ENCODE results near the gene LY6G5B.

LY6G5B gene

GRCh38 chr6:31626952-31627351 is 42.8 kb upstream of the LY6G5B start:
- TF ChIP-seq CTCF (conservative IDR thresholded peaks at IDR 0.05; ENCODE audit: low read length) = no peak
- no peak for DNase-seq (ENCODE audit: low read depth)
- H3K4me3 ChIP-seq (ENCODE audit: low read length) = no peak overlapping the region

- DNase-seq (ENCODE audit: low read depth) = no peak
- TF ChIP-seq CTCF (conservative IDR thresholded peaks at IDR 0.05; ENCODE audit: low read length) = no peak
These were observed 42.0 kb upstream of the LY6G5B start for GRCh38 chr6:31627690-31628287.

GRCh38 chr6:31629014-31629413 is 40.8 kb upstream of the LY6G5B start:
- DNase-seq (ENCODE audit: low read depth) = no peak
- no peak overlapping the region for H3K4me3 ChIP-seq (ENCODE audit: low read length)
- TF ChIP-seq CTCF (conservative IDR thresholded peaks at IDR 0.05; ENCODE audit: low read length) = no peak

More at GRCh38 chr6:31627690-31628287, 42.0 kb upstream of the LY6G5B start:
- H3K4me3 ChIP-seq (ENCODE audit: low read length) = no peak overlapping the region

- TF ChIP-seq CTCF (conservative IDR thresholded peaks at IDR 0.05; ENCODE audit: low read length) = no peak
- DNase-seq (ENCODE audit: low read depth) = no peak
- no peak overlapping the region for H3K4me3 ChIP-seq (ENCODE audit: low read length)
These were observed 39.4 kb upstream of the LY6G5B start for GRCh38 chr6:31630177-31630934.

- DNase-seq (ENCODE audit: low read depth) = no peak
- H3K4me3 ChIP-seq (ENCODE audit: low read length) = no peak overlapping the region
- no peak for TF ChIP-seq CTCF (conservative IDR thresholded peaks at IDR 0.05; ENCODE audit: low read length)
These were observed 38.6 kb upstream of the LY6G5B start for GRCh38 chr6:31631209-31631608.

- TF ChIP-seq CTCF (conservative IDR thresholded peaks at IDR 0.05; ENCODE audit: low read length) = no peak
- DNase-seq (ENCODE audit: low read depth) = no peak
- H3K4me3 ChIP-seq (ENCODE audit: low read length) = no peak overlapping the region
These were observed 38.0 kb upstream of the LY6G5B start for GRCh38 chr6:31631681-31632278.

Data from AG10803 (cell line).